ENCODE results near the gene NKAIN2. TPM values are rescaled to one million over a fixed set of nuclear protein-coding genes. Genes with fewer than 3 reads are reported as not detected.

NKAIN2 gene
- polyA plus RNA-seq, 1 of the 3 experiments (the other 2 are of a cell fraction): not detected

GRCh38 chr6:124273701-124274100, 470.0 kb downstream of the NKAIN2 start:
- Histone ChIP-seq H3K9me3 (no peaks in the 10 kb centered on the region), H3K9me2 (no peaks in the 10 kb centered on the region), H3K4me2 (no peak overlapping the region), H3K27ac (ENCODE audit: low read depth in 2 of 2, low read length in 1 of 2) (no peak overlapping the region), H3K4me3 (ENCODE audit: low read depth in 2 of 2, low read length in 1 of 2) (no peak overlapping the region), H4K20me1 (ENCODE audit: insufficient read depth) (no peaks in the 10 kb centered on the region), H3K36me3 (replicated peaks in 1 of 2; ENCODE audit: control insufficient read depth in 1 of 2, insufficient read depth in 2 of 2, low read length in 1 of 2) (no peaks in the 10 kb centered on the region), H3K9ac (no peak overlapping the region), H3K27me3 (ENCODE audit: insufficient read depth) (no peaks in the 10 kb centered on the region), H2AFZ (ENCODE audit: low read depth) (no peak overlapping the region), H3K4me1 (ENCODE audit: control insufficient read depth in 1 of 2, insufficient read depth in 2 of 2, low read depth in 1 of 2, low read length in 1 of 2) (no peaks in the 10 kb centered on the region), H3F3A (replicated peaks; ENCODE audit: insufficient read depth) (no peaks in the 10 kb centered on the region), H3K79me2 (ENCODE audit: insufficient read depth) (no peaks in the 10 kb centered on the region)
- ChIA-PET CTCF (no interaction called here), POLR2A (no interaction called here)
- TF ChIP-seq FOXM1 (IDR thresholded peaks at IDR 0.05; ENCODE audit: low read depth) (no peak), ELF1 (IDR thresholded peaks at IDR 0.05) (no peak), MXI1 (IDR thresholded peaks at IDR 0.05; ENCODE audit: low read depth, low read length) (no peak)
- 4% methylated on average over 1 of the region's 1 CpG for WGBS (ENCODE audit: low lambda C conversion rate)
- no peak for DNase-seq

- ChIA-PET CTCF (no interaction called here), POLR2A (no interaction called here)
- Histone ChIP-seq H3K9ac (no peak overlapping the region), H3K27me3 (ENCODE audit: insufficient read depth) (no peaks in the 10 kb centered on the region), H3F3A (replicated peaks; ENCODE audit: insufficient read depth) (no peaks in the 10 kb centered on the region), H2AFZ (ENCODE audit: low read depth) (no peak overlapping the region), H3K79me2 (ENCODE audit: insufficient read depth) (no peaks in the 10 kb centered on the region), H3K4me2 (no peak overlapping the region), H3K36me3 (replicated peaks in 1 of 2; ENCODE audit: control insufficient read depth in 1 of 2, insufficient read depth in 2 of 2, low read length in 1 of 2) (no peaks in the 10 kb centered on the region), H3K4me1 (ENCODE audit: control insufficient read depth in 1 of 2, insufficient read depth in 2 of 2, low read depth in 1 of 2, low read length in 1 of 2) (no peaks in the 10 kb centered on the region), H3K4me3 (ENCODE audit: low read depth in 2 of 2, low read length in 1 of 2) (no peak overlapping the region), H3K27ac (ENCODE audit: low read depth in 2 of 2, low read length in 1 of 2) (no peak overlapping the region), H3K9me3 (no peaks in the 10 kb centered on the region), H4K20me1 (ENCODE audit: insufficient read depth) (no peaks in the 10 kb centered on the region), H3K9me2 (no peaks in the 10 kb centered on the region)
- 0% methylated on average over 2 of the region's 2 CpGs for WGBS (ENCODE audit: low lambda C conversion rate)
- no peak for DNase-seq
- TF ChIP-seq TCF12 (IDR thresholded peaks at IDR 0.05) (no peak), MEF2A (IDR thresholded peaks at IDR 0.05; ENCODE audit: borderline replicate concordance, low read depth) (no peak)
Observed at GRCh38 chr6:124282541-124282940, 478.9 kb downstream of the NKAIN2 start.

- H3K27me3 ChIP-seq (ENCODE audit: insufficient read depth): no peaks in the 10 kb centered on the region
- POLR2A ChIA-PET: no interaction called here
- CTCF ChIA-PET: no interaction called here
Observed at GRCh38 chr6:124283486-124283885, 479.8 kb downstream of the NKAIN2 start.

More at GRCh38 chr6:124283486-124283885, 479.8 kb downstream of the NKAIN2 start:
- H3K9me2 ChIP-seq: no peaks in the 10 kb centered on the region
- no peak overlapping the region for H3K27ac ChIP-seq (ENCODE audit: low read depth in 2 of 2, low read length in 1 of 2)
- no peaks in the 10 kb centered on the region for H4K20me1 ChIP-seq (ENCODE audit: insufficient read depth)
- H3K9ac ChIP-seq: no peak overlapping the region
- H3K4me2 ChIP-seq: no peak overlapping the region
- H3K79me2 ChIP-seq (ENCODE audit: insufficient read depth): no peaks in the 10 kb centered on the region
- TF ChIP-seq USF2 (IDR thresholded peaks at IDR 0.05; ENCODE audit: borderline replicate concordance, low read depth, low read length): no peak
- TF ChIP-seq IRF3 (IDR thresholded peaks at IDR 0.05; ENCODE audit: low read depth, low read length): no peak
- TF ChIP-seq RAD21 (IDR thresholded peaks at IDR 0.05; ENCODE audit: low read length): no peak
- no peak for TF ChIP-seq RXRA (IDR thresholded peaks at IDR 0.05; ENCODE audit: borderline replicate concordance, low read depth)
- no peak for TF ChIP-seq GATA2 (CRISPR knock-in tag; IDR thresholded peaks at IDR 0.05)
- no peak for TF ChIP-seq TEAD4 (IDR thresholded peaks at IDR 0.05; ENCODE audit: borderline replicate concordance, insufficient read depth)
- no peak for TF ChIP-seq FOSL2 (IDR thresholded peaks at IDR 0.05; ENCODE audit: borderline replicate concordance, low read depth)
- no peak for TF ChIP-seq CTCF (IDR thresholded peaks at IDR 0.05)
- TF ChIP-seq SIN3A (IDR thresholded peaks at IDR 0.05; ENCODE audit: borderline replicate concordance, low read depth, low read length): no peak
- no peak for TF ChIP-seq MXI1 (IDR thresholded peaks at IDR 0.05; ENCODE audit: low read depth, low read length)
- no peak for TF ChIP-seq TCF12 (IDR thresholded peaks at IDR 0.05)
- no peak for TF ChIP-seq FOXM1 (IDR thresholded peaks at IDR 0.05; ENCODE audit: low read depth)
- no peak for TF ChIP-seq EP300 (IDR thresholded peaks at IDR 0.05; ENCODE audit: borderline replicate concordance in 1 of 2, low read depth in 1 of 2, low read length in 1 of 2)
- TF ChIP-seq MEF2A (IDR thresholded peaks at IDR 0.05; ENCODE audit: borderline replicate concordance, low read depth): no peak
- TF ChIP-seq EZH2phosphoT487 (IDR thresholded peaks at IDR 0.05; ENCODE audit: borderline replicate concordance, low read depth): no peak
- H3K9me3 ChIP-seq: no peaks in the 10 kb centered on the region
- 0% methylated on average over 1 of the region's 1 CpG for WGBS (ENCODE audit: low lambda C conversion rate)
- no peak for DNase-seq
- no peaks in the 10 kb centered on the region for H3K4me1 ChIP-seq (ENCODE audit: control insufficient read depth in 1 of 2, insufficient read depth in 2 of 2, low read depth in 1 of 2, low read length in 1 of 2)
- no peaks in the 10 kb centered on the region for H3K36me3 ChIP-seq (replicated peaks in 1 of 2; ENCODE audit: control insufficient read depth in 1 of 2, insufficient read depth in 2 of 2, low read length in 1 of 2)
- H3F3A ChIP-seq (replicated peaks; ENCODE audit: insufficient read depth): no peaks in the 10 kb centered on the region
- H3K4me3 ChIP-seq (ENCODE audit: low read depth in 2 of 2, low read length in 1 of 2): no peak overlapping the region
- H2AFZ ChIP-seq (ENCODE audit: low read depth): no peak overlapping the region

All from SK-N-SH (cell line).